Parathyroid adenoma (tissue), 2 donors: ENCODE results near the gene NOXA1.

Experiments
- H2AFZ ChIP-seq: fragments of 300-600 bp; sonication (generic); one replicate; pipeline ENCODE4 v1.7.0; 2017; ENCODE audit warnings: antibody characterized with exemption, mild to moderate bottlenecking
- H3K27ac ChIP-seq: fragments of 300-600 bp; sonication (generic); one replicate; pipeline ENCODE4 v1.7.0; 2017
- H3K27me3 ChIP-seq: fragments of 300-600 bp; sonication (generic); one replicate; pipeline ENCODE4 v1.7.0; 2017; ENCODE audit warnings: low read length; ENCODE audit not compliant: control insufficient read depth, insufficient read depth
- H3K36me3 ChIP-seq: fragments of 300-600 bp; sonication (generic); one replicate; pipeline ENCODE4 v1.7.0; 2017; ENCODE audit warnings: low read length; ENCODE audit not compliant: control insufficient read depth, insufficient read depth
- H3K4me1 ChIP-seq: fragments of 300-600 bp; sonication (generic); one replicate; pipeline ENCODE4 v1.7.0; 2017; ENCODE audit warnings: control low read depth
- H3K4me2 ChIP-seq: fragments of 300-600 bp; sonication (generic); one replicate; pipeline ENCODE4 v1.7.0; 2017; ENCODE audit warnings: low read length
- H3K4me3 ChIP-seq: fragments of 300-600 bp; sonication (generic); one replicate; pipeline ENCODE4 v1.7.0; 2017; ENCODE audit warnings: low read depth, low read length
- H3K79me2 ChIP-seq: fragments of 300-600 bp; sonication (generic); one replicate; pipeline ENCODE4 v1.7.0; 2017; ENCODE audit warnings: control low read depth
- H3K9ac ChIP-seq: fragments of 300-600 bp; sonication (generic); one replicate; pipeline ENCODE4 v1.7.0; 2017; ENCODE audit warnings: mild to moderate bottlenecking
- H3K9me3 ChIP-seq: fragments of 300-600 bp; sonication (generic); one replicate; pipeline ENCODE4 v1.7.0; 2017; ENCODE audit warnings: low read length; ENCODE audit not compliant: control insufficient read depth
- TF ChIP-seq, protein P1 (sequence below): fragments of 300-600 bp; sonication (generic); IDR thresholded peaks from one replicate; pipeline ENCODE4 v1.7.0; 2017; ENCODE audit warnings: antibody characterized with exemption, mild to moderate bottlenecking
- donor health status: primary hyperparathyroidism.

Gene NOXA1

DNA sequence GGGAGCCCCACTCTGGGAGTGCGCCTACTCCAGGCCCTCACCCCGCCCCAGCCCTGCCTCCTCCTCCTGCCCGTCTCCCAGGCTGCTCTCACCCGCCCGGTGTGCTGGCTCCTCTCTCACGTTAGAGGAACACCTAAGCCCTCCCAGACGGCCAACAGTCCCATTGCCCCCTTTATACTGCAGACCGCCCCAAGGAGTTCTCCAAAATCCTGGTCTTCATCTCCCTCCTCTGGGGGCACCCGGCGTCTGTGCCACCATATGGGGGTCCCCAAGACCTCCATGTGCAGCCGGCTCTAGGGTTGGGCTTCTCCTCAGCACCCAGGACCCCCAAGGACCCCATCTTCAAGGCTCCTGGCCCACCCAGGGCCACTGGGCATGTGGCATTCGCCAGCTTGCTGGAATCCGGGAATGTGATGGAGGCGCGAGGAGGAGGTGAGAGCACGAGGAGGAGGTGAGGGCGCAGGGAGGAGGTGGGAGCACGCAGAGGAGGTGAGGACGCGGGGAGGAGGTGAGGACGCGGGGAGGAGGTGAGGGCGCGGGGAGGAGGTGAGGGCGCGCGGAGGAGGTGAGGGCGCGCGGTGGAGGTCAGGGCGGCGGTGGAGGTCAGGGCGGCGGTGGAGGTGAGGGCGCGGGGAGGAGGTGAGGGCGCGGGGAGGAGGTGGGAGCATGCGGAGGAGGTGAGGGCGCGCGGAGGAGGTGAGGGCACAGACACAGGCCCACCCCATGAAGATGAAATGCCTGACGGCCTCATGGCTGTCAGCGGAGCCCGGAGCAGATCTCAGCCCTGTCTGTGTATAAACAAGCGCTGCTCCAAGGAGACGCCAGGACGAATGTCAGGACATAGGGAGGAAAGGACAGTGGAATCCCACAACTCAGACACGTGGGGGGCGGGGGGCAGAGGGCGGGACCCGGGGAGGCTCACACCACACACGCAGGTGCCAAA, 41.4 kb upstream of the NOXA1 start:
- Histone ChIP-seq H3K4me1 (no peaks in the 10 kb centered on the region), H3K27ac (no peak overlapping the region), H3K36me3 (no peaks in the 10 kb centered on the region), H3K4me2 (no peak overlapping the region), H3K4me3 (no peak overlapping the region), H2AFZ (no peak overlapping the region), H3K9ac (no peak overlapping the region), H3K9me3 (no peaks in the 10 kb centered on the region), H3K27me3 (no peaks in the 10 kb centered on the region), H3K79me2 (no peaks in the 10 kb centered on the region)
- TF ChIP-seq, protein P1, sequence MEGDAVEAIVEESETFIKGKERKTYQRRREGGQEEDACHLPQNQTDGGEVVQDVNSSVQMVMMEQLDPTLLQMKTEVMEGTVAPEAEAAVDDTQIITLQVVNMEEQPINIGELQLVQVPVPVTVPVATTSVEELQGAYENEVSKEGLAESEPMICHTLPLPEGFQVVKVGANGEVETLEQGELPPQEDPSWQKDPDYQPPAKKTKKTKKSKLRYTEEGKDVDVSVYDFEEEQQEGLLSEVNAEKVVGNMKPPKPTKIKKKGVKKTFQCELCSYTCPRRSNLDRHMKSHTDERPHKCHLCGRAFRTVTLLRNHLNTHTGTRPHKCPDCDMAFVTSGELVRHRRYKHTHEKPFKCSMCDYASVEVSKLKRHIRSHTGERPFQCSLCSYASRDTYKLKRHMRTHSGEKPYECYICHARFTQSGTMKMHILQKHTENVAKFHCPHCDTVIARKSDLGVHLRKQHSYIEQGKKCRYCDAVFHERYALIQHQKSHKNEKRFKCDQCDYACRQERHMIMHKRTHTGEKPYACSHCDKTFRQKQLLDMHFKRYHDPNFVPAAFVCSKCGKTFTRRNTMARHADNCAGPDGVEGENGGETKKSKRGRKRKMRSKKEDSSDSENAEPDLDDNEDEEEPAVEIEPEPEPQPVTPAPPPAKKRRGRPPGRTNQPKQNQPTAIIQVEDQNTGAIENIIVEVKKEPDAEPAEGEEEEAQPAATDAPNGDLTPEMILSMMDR: no peak

DNA sequence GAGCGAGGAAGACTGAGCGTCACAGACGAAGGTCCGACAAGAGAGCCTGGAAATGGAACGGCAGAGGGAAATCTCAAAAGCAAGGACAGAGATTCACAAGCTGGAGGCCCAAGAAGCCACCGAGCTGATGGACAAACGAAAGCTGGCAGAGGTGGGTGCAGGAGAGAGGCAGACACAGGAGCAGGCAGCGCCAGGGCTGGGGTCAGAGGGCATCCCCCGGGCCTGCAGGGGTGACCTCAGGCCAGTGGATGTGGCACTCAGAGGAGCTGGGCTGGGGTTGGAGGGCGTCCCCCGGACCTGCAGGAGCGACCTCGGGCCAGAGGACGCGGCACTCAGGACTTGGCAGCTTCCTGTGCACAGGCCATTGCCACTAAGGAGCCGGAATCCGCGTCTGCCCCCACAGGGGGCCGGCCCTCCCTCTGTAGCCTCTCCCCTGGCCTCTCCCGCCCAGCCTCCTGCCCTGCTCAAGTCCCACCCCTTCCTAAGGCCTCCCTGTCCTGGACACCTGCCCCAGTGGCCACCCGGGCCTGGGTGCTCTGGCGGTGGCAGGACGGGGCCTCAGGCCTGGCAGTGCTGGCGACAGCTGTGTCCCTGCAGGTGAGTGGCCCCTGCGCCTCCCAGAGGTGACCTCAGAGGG, 40.6 kb upstream of the NOXA1 start:
- H3K9me3 ChIP-seq: no peaks in the 10 kb centered on the region

DNA sequence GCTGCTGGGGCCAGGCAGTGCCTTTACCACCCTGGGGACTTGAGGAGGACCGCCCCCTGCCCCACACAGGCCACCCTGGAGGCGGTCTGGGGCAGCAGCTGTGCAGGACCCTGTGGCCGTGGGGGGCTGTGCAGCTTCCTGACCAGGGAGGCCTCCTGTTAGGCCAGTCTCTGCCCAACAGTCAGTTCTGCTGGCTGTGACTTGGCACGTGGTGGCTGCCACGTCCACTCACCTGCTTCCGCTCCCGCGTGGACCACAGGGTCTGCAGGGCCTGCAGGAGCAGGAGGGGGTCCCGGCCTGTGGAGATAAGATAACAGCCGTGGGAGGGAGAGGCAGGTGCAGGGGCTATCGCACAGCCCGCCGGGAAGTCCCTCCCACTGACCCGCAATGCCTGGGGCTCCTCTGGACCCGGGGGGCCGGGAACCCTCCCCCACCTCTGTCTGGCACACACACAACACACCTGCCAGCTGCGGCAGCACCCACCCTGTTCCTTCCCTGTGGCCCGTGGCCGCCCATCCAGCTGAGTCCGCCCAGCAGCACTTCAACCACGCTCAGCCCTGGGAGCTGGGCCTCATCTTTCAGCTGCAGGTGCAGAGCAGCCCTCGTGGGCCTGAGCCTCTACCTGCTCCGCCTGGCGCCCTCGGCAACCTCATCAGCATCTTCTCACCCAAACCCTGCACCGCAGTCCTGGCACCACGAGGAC, 40.0 kb upstream of the NOXA1 start:
- Histone ChIP-seq H3K9me3 (no peaks in the 10 kb centered on the region), H3K4me1 (no peaks in the 10 kb centered on the region), H3K79me2 (no peaks in the 10 kb centered on the region), H3K4me3 (no peak overlapping the region), H2AFZ (no peak overlapping the region), H3K9ac (no peak overlapping the region), H3K27me3 (no peaks in the 10 kb centered on the region), H3K27ac (no peak overlapping the region), H3K4me2 (no peak overlapping the region), H3K36me3 (no peaks in the 10 kb centered on the region)
- TF ChIP-seq, protein P1: no peak

More for the DNA sequence above, 40.6 kb upstream of the NOXA1 start:
- TF ChIP-seq, protein P1: no peak
- no peaks in the 10 kb centered on the region for H3K79me2 ChIP-seq
- no peaks in the 10 kb centered on the region for H3K4me1 ChIP-seq
- no peak overlapping the region for H3K9ac ChIP-seq
- H3K4me2 ChIP-seq: no peak overlapping the region
- no peak overlapping the region for H2AFZ ChIP-seq
- H3K36me3 ChIP-seq: no peaks in the 10 kb centered on the region
- H3K4me3 ChIP-seq: no peak overlapping the region
- no peaks in the 10 kb centered on the region for H3K27me3 ChIP-seq
- H3K27ac ChIP-seq: no peak overlapping the region

DNA sequence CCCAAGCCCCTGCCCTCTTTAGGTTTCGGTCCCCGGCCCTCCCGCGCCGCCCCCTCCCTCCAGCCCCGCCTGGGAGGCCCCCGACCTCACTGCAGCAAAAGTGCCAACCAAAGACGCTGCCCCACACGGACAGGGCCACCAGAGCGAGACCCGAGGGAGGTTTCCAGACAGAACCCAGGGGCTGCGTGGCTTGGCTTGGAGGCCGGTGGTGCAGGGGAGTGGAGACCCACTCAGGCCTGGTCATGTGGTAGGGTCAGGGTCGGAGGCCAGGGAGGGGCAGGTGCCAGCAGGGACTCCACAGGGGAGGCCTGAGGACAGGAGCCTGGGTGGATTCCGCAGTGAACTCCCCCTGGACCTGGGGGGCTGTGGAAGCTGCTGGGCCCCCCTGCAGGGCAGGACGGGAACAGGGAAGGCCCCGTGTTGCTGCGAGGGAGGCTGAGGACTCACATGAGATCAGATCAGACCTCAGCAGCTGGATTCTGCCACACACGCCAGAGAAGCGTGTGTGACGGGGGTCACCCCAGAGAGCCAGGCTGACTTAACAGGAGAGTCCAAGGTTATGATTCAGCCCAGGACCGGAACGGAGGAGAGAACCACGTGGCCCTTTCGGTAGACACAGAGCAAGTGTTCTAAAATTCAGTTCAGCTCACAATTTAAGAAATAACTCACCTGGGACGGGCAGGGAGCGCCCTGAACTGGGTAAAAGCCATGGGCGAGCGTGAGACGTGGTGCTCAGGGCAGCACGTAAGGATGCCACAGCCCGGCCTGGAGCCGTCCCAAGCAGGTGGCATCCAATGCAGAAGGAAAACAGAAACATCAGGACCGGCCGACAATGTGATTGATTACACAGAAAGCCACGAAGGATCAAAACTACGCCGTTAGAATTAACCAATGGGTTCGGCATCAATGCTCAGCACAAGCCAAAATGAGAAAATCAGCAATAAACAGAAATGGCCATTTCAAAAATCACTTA, 39.1 kb upstream of the NOXA1 start:
- H3K4me1 ChIP-seq: no peaks in the 10 kb centered on the region
- no peak overlapping the region for H3K4me2 ChIP-seq
- no peak overlapping the region for H2AFZ ChIP-seq
- H3K9ac ChIP-seq: no peak overlapping the region
- no peaks in the 10 kb centered on the region for H3K9me3 ChIP-seq
- TF ChIP-seq, protein P1: no peak
- no peaks in the 10 kb centered on the region for H3K27me3 ChIP-seq
- H3K79me2 ChIP-seq: no peaks in the 10 kb centered on the region
- H3K4me3 ChIP-seq: no peak overlapping the region
- no peaks in the 10 kb centered on the region for H3K36me3 ChIP-seq
- no peak overlapping the region for H3K27ac ChIP-seq
